HPDE6-E6E7 (cell line): ENCODE data around the gene ORM2.

ENCODE experiments used
- DNase-seq: peaks from one replicate; pipeline ENCODE4 v3.0.0; 2011; ENCODE audit warnings: missing footprints; ENCODE audit errors: extremely low spot score

ORM2 gene

GRCh38 chr9:114370251-114370967 is 40.7 kb downstream of the ORM2 start:
- DNase-seq = no peak

GRCh38 chr9:114370968-114371320 is 41.3 kb downstream of the ORM2 start:
- DNase-seq = no peak

- no peak for DNase-seq
Measured at GRCh38 chr9:114371343-114371944, 41.8 kb downstream of the ORM2 start.

GRCh38 chr9:114371973-114372917 is 42.6 kb downstream of the ORM2 start:
- DNase-seq = peak; percentile 33

- DNase-seq = no peak
Measured at GRCh38 chr9:114372921-114373448, 43.3 kb downstream of the ORM2 start.

- DNase-seq = no peak
Measured at GRCh38 chr9:114373960-114374730, 44.5 kb downstream of the ORM2 start.

GRCh38 chr9:114374936-114375335 is 45.3 kb downstream of the ORM2 start:
- no peak for DNase-seq

- DNase-seq = no peak
Measured at GRCh38 chr9:114375386-114376175, 45.9 kb downstream of the ORM2 start.

GRCh38 chr9:114376586-114377445 is 47.1 kb downstream of the ORM2 start:
- DNase-seq = no peak

- no peak for DNase-seq
Measured at GRCh38 chr9:114378016-114378415, 48.3 kb downstream of the ORM2 start.

GRCh38 chr9:114378883-114379282 is 49.2 kb downstream of the ORM2 start:
- DNase-seq = no peak
